A673 (cell line): ENCODE data around the gene TMEM244.

Experiments used
- CTCF ChIP-seq: fragments of 300-800, 200-600 bp; sonication (generic); conservative IDR thresholded peaks from 2 replicates; pipeline ENCODE4 v1.5.1; 2017; ENCODE audit warnings: low read depth, mild to moderate bottlenecking, antibody characterized with exemption, low read length, moderate library complexity, mixed read lengths
- EZH2 ChIP-seq: fragments of 200-600 bp; sonication (generic); IDR thresholded peaks from 2 replicates; pipeline ENCODE4 v1.6.1; 2017; ENCODE audit warnings: borderline replicate concordance, low read depth, mild to moderate bottlenecking, mixed read lengths, antibody characterized with exemption, low read length; ENCODE audit not compliant: poor library complexity, severe bottlenecking

- TF ChIP-seq CTCF, result no peak
- TF ChIP-seq EZH2, result no peak
Measured at GRCh38 chr6:129894921-129895320, 33.8 kb upstream of the TMEM244 start.
